Measurements from ENCODE around the gene GOLGB1.

DNA sequence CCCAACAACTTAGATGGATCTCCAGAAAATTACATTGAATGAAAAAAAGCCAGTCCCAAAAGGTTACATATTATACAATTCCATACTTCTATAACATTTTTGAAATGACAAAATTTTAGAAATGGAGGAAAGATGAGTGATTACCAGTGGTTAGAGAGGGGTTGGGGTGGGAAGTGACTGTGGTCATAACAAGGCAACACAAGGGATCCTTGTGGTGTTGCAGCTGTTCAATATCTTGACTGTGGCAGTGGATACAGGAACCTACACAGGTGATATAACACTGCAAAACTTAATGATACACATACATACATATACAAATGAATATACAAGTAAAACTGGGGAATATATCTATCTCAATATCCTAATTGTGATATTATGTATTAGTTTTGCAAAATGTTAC lies 9.6 kb downstream of the GOLGB1 start:
- TF ChIP-seq EZH2phosphoT487 (IDR thresholded peaks at IDR 0.05; ENCODE audit: low read length) (no peak), EZH2 (optimal IDR thresholded peaks at IDR 0.05; ENCODE audit: low read depth, low read length) (no peak)

Data from MM.1S (cell line).